Omental fat pad (tissue), 4 donors: ENCODE measurements around the gene UQCRC2. TPM values are rescaled to one million over a fixed set of nuclear protein-coding genes. Genes with fewer than 3 reads are reported as not detected.
"Not testable (repeated sequence)": the region's sequence is repeated elsewhere in the genome, so short reads cannot be mapped to it uniquely, and the experiment has no call there.

Source experiments
- ATAC-seq: fragments of 150-250 bp; one replicate; pipeline ENCODE4 v1.9.1; 2016; ENCODE audit warnings: mild to moderate bottlenecking, moderate library complexity; ENCODE audit not compliant: low FRiP score
- DNase-seq: peaks from one replicate; pipeline ENCODE4 v3.0.0-alpha.2; 2019; ENCODE audit warnings: low spot score
- total RNA-seq, 4 donors: library from RNA; depleted of rRNA; stranded (reverse); fragments of >200 nt; gene quantifications; one replicate each; pipeline ENCODE4 v1.1.0, GENCODE V29; 2016
- TF ChIP-seq, protein P1 (sequence below), 3 donors: fragments of 450-650 bp; IDR thresholded peaks; one replicate each; pipeline ENCODE4 v1.5.1; 2016 to 2017; ENCODE audit warnings: antibody characterized with exemption in 3 of 3, mild to moderate bottlenecking in 3 of 3, moderate library complexity in 2 of 3

UQCRC2 gene
- total RNA-seq, 4 donors from 2014 or later = 149 to 165 (median 159) TPM

DNA sequence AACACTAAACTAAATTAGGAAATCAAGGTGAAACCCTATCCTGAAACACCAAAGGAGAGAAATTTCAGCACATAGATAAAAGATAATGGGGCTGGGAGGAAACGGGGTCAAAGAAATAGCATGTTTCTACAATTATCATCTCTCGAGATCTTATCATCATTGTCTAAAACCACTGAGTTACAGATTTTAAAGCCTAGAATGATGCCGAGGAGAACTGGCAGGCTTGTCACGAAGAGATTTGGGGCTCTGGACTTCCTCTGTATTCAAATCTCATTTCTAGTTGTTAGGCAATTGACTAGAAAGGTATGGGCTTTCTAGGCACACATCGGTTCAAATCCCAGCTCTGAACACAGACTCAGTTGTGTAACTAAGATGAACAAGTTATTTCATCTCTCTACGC is 38.5 kb downstream of the UQCRC2 start:
- TF ChIP-seq, protein P1, sequence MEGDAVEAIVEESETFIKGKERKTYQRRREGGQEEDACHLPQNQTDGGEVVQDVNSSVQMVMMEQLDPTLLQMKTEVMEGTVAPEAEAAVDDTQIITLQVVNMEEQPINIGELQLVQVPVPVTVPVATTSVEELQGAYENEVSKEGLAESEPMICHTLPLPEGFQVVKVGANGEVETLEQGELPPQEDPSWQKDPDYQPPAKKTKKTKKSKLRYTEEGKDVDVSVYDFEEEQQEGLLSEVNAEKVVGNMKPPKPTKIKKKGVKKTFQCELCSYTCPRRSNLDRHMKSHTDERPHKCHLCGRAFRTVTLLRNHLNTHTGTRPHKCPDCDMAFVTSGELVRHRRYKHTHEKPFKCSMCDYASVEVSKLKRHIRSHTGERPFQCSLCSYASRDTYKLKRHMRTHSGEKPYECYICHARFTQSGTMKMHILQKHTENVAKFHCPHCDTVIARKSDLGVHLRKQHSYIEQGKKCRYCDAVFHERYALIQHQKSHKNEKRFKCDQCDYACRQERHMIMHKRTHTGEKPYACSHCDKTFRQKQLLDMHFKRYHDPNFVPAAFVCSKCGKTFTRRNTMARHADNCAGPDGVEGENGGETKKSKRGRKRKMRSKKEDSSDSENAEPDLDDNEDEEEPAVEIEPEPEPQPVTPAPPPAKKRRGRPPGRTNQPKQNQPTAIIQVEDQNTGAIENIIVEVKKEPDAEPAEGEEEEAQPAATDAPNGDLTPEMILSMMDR (IDR thresholded peaks at IDR 0.05) = no peak
- ATAC-seq = no peak
- no peak for DNase-seq

- DNase-seq (no peak), ATAC-seq (no peak)
- TF ChIP-seq, protein P1 (IDR thresholded peaks at IDR 0.05) = no peak
These were observed 41.8 kb downstream of the UQCRC2 start for GRCh38 chr16:21994856-21995465.

DNA sequence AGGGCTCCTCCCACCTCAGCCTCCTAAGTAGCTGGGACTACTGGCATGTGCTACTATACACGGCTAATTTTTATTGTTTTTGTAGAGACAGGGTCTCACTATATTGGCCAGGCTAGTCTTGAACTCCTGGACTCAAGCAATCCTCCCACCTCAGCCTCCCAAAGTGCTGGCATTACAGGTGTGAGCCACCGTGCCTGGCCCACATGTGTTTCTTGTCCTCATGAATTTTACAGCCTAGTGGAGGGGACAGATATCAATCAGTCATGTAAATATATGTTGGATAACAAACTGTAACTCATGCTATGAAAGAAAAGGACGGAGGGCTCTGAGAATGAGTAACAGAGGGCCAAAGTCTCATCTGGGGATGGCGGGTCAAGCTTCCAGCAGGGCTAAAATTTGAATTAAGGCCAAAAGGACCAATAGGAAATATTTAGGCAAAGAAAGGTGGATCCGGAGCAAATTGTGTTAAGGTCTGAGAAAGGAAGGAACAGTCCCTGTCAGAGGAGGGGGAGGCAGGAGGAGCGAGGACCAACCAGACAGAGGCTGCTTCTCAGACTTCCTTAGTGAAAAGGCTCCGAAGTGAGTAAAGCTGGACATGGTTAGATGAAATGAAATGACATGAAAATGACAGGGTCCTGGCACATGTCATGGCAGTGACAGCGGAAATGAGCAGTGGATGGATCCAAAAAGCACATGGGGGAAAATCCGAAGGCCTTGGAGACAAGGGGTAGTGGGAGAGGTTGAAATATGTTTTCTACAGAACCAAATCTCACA is 43.9 kb downstream of the UQCRC2 start:
- TF ChIP-seq, protein P1 (IDR thresholded peaks at IDR 0.05) = no peak

DNA sequence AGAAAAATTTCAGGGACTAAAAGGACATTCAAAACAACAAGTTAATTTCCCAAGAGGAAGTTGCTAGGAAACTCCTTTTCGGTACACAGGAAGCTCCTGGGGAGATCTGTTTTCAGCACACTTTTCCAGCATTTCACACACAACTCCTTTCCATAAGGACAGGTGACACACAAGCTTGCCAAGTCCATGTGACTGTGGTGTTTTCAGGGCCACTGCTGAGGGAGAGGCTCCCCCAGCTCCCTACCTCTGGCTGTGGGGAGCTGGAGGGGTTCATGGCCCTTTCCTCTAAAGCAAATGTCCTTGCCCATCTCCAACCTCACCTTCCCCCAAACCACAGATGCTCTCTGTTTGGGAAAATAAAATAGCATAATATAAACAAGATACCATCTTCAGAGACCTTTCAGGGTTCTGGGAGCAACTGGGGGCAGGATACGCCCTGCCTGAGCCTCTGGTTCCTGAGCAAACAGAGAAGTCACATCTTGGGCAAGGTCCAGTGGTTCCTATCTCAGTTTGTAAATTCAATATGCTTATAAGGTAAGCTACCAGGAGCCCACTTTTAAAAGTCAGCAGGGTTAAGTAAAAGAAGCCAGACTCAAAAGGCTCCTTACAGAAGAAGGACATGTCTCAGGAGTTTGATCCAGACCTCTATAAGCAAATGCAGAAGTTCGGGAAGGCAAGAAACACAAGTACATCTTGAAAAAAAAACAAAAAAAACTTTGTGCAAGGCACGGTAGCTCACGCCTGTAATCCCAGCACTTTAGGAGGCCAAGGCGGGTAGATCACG is 44.7 kb downstream of the UQCRC2 start:
- no peak for ATAC-seq

More for the DNA sequence above, 43.9 kb downstream of the UQCRC2 start:
- DNase-seq = no peak
- ATAC-seq = no peak

GRCh38 chr16:22001591-22001990 is 48.4 kb downstream of the UQCRC2 start:
- no peak for DNase-seq
- TF ChIP-seq, protein P1 (IDR thresholded peaks at IDR 0.05) = no peak
- no peak for ATAC-seq

More for the DNA sequence above, 44.7 kb downstream of the UQCRC2 start:
- DNase-seq = no peak
- TF ChIP-seq, protein P1 (IDR thresholded peaks at IDR 0.05) = no peak

GRCh38 chr16:22002047-22002446 is 48.9 kb downstream of the UQCRC2 start:
- not testable (repeated sequence) for ATAC-seq, DNase-seq

- ATAC-seq (no peak), DNase-seq (no peak)
- TF ChIP-seq, protein P1 (IDR thresholded peaks at IDR 0.05) = no peak
These were observed 50.0 kb downstream of the UQCRC2 start for GRCh38 chr16:22003195-22003594.
